Measurements from ENCODE around the gene OR2AT4.

GRCh38 chr11:75143420-75143731, 46.7 kb upstream of the OR2AT4 start:
- TF ChIP-seq CTCF (IDR thresholded peaks at IDR 0.05) (no peak), POLR2A (IDR thresholded peaks at IDR 0.05) (no peak)

All from heart left ventricle (tissue), 13 donors.